Brain microvascular endothelial cell (primary cell): Measurements from ENCODE around the gene BATF3.

Experiments used
- DNase-seq: peaks from one replicate; pipeline ENCODE4 v3.0.0-alpha.2; 2020
- H3K27ac ChIP-seq: fragments of 250-450 bp; sonication (Bioruptor Pico); 2 replicates; pipeline ENCODE4 v1.5.1; 2020; ENCODE audit warnings: mild to moderate bottlenecking, moderate library complexity
- H3K27me3 ChIP-seq: fragments of 250-450 bp; sonication (Bioruptor Pico); replicated peaks from 2 replicates; pipeline ENCODE4 v1.5.1; 2020; ENCODE audit warnings: mild to moderate bottlenecking
- H3K36me3 ChIP-seq: fragments of 250-450 bp; sonication (Bioruptor Pico); replicated peaks from 2 replicates; pipeline ENCODE4 v1.5.1; 2020; ENCODE audit warnings: mild to moderate bottlenecking
- H3K4me3 ChIP-seq: 2 replicates; pipeline ENCODE4 v1.5.1; 2011; ENCODE audit warnings: low read depth, mild to moderate bottlenecking, control low read depth, low read length, moderate library complexity
- in situ Hi-C: cut with HindIII; loops from 2 replicates; pipeline ENCODE4 v1.10.0; 2017; ENCODE audit warnings: low sequenced_read_pairs, low pct_ligation_motif_present
- TF ChIP-seq, protein P1 (sequence below): IDR thresholded peaks from 2 replicates; pipeline ENCODE4 v1.5.1; 2011; ENCODE audit warnings: low read depth, mild to moderate bottlenecking, moderate library complexity, low read length, control low read depth, inconsistent platforms; ENCODE audit errors: missing control alignments

Gene BATF3

DNA sequence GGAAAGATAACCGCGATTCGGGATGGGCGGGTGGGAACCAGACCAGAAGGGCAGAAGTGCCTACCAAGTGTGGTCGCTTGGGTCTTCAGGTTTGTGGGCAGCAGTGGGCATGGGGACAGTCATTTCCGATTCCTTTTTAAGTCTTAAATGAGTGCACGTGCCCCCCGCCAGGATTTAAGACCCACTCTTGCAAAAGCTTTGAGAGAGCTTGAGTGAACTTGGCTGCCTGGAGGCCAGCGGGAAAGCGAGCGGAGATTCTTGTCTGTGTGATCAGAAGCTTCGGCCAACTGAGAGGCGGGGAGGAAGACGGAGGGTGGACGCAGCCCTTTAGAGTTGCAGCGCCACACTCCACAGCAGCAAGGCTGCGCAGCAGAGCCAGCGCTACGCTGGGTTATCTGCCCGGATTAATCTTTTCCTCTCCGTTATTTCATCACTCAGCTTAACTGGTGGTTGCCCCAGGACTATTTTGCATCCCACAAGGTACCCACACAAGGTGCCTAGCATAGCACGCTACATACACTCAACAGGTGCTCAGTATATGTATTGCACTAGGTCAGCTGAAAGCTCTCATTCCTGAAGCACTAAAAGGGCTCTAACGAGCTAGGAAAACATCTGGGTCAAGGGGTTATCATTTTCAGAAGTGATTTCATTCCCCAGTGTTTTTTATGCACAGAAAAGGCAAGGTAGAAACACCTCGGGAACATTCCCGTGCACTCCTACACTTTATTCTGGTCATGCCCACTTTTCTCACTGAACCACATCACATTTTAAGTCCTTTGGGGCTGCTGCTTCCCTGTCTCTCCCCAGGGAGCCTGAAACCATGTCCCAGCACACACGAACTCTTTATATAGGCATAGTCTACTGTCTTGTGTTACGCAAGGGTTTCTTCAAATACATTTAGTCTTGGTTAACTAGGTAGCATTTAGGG, 1.5 kb upstream of the BATF3 start:
- in situ Hi-C loops: no loop called here
- H3K27me3 ChIP-seq: no peaks in the 10 kb centered on the region
- TF ChIP-seq, protein P1, sequence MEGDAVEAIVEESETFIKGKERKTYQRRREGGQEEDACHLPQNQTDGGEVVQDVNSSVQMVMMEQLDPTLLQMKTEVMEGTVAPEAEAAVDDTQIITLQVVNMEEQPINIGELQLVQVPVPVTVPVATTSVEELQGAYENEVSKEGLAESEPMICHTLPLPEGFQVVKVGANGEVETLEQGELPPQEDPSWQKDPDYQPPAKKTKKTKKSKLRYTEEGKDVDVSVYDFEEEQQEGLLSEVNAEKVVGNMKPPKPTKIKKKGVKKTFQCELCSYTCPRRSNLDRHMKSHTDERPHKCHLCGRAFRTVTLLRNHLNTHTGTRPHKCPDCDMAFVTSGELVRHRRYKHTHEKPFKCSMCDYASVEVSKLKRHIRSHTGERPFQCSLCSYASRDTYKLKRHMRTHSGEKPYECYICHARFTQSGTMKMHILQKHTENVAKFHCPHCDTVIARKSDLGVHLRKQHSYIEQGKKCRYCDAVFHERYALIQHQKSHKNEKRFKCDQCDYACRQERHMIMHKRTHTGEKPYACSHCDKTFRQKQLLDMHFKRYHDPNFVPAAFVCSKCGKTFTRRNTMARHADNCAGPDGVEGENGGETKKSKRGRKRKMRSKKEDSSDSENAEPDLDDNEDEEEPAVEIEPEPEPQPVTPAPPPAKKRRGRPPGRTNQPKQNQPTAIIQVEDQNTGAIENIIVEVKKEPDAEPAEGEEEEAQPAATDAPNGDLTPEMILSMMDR: peak; percentile 44
- H3K4me3 ChIP-seq: peak overlapping the region; percentile 55
- H3K36me3 ChIP-seq: no peaks in the 10 kb centered on the region
- DNase-seq: peak; percentile 63
- no peak overlapping the region for H3K27ac ChIP-seq

- no peak for DNase-seq
- H3K36me3 ChIP-seq: no peaks in the 10 kb centered on the region
- no peaks in the 10 kb centered on the region for H3K27me3 ChIP-seq
- TF ChIP-seq, protein P1: no peak
- in situ Hi-C loops: no loop called here
- H3K4me3 ChIP-seq: peak overlapping the region; percentile 55
- no peak overlapping the region for H3K27ac ChIP-seq
Observed at GRCh38 chr1:212700223-212700891, 717 bp upstream of the BATF3 start.

DNA sequence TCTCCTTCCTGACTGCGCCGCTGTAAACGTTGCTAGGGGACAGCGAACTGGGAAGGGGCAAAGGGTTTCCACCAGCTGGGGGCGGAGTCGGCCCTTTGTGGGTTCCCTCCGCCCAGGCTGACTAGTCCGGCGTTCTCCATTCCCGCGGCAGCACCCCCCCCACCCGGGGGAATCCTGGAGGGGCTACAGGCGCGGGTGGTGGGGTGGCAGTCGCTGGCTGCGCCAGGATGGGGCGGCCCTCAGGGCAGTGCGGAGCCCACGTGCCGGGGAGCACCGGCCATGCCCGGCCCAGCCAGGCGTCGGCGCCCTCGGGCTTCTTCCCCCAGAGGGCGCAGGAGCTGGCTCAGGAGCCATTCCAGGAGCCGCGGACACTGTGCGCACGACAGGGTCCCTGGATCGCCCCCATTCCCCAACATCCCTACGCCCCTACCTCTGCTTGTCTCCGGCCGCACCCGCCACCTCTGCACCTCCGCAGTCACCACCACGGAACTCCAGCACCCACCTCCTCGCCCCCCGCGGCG, 476 bp downstream of the BATF3 start:
- H3K27me3 ChIP-seq: no peaks in the 10 kb centered on the region
- no peak for DNase-seq
- no peak overlapping the region for H3K27ac ChIP-seq
- TF ChIP-seq, protein P1: peak; percentile 57
- in situ Hi-C loops: no loop called here
- H3K4me3 ChIP-seq: peak overlapping the region; percentile 55
- H3K36me3 ChIP-seq: no peaks in the 10 kb centered on the region

GRCh38 chr1:212698467-212699103, 1.1 kb downstream of the BATF3 start:
- H3K36me3 ChIP-seq: no peaks in the 10 kb centered on the region
- in situ Hi-C loops: no loop called here
- no peak for DNase-seq
- TF ChIP-seq, protein P1: no peak
- H3K4me3 ChIP-seq: peak overlapping the region; percentile 55
- H3K27ac ChIP-seq: no peak overlapping the region
- H3K27me3 ChIP-seq: no peaks in the 10 kb centered on the region

DNA sequence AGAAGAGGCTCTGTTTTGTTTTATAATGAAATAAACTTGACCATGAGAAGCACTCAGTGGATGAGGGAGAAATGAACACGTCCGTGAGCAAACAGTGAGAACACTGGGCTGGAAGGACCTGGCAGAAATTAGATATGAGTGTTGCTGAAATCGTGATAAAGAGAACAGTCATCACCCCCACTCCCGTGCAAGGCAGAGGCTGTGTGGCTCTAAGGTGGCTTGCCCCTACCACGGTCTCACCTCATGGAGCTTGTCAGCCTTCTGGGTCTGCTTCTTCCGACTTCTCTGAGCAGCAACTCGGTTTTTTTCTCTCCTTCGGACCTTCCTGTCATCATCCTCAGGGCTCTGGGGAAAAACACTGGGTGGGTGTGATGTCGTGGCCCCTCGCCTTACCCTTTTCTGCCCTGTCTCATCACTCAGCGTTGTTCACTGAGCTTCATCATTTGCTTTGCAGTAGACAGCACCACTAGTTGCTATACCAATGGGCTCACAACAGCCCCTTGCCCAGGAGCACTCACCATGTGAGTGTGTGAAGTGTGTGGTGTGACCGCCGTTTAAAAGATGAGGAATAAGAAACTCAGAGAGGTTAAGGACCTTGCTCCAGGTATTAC, 2.8 kb downstream of the BATF3 start:
- in situ Hi-C loops: no loop called here
- Histone ChIP-seq H3K36me3 (no peaks in the 10 kb centered on the region), H3K27me3 (no peaks in the 10 kb centered on the region), H3K4me3 (no peak overlapping the region), H3K27ac (no peak overlapping the region)
- DNase-seq: no peak
- TF ChIP-seq, protein P1: no peak
